ENCODE data around the gene WNT9A. TPM values are rescaled to one million over a fixed set of nuclear protein-coding genes. Genes with fewer than 3 reads are reported as not detected.
"Not testable (repeated sequence)": the region's sequence is repeated elsewhere in the genome, so short reads cannot be mapped to it uniquely, and the experiment has no call there.

Gene WNT9A
- total RNA-seq, 2 experiments from 2014 or later, result not detected

- BruUV-seq (replicated peaks), result no TSS peak
- no peaks in the 10 kb centered on the region for H3K36me3 ChIP-seq (ENCODE audit: insufficient read depth, low read length)
- H3K4me3 ChIP-seq (ENCODE audit: low read depth, low read length, poor library complexity, severe bottlenecking), result no peak overlapping the region
- ChIA-PET CTCF (ENCODE audit: unreplicated experiment) (no interaction called here), POLR2A (no interaction called here)
- no peaks in the 10 kb centered on the region for H3K4me1 ChIP-seq (ENCODE audit: insufficient read depth, low read length, poor library complexity, severe bottlenecking)
- H3K9me3 ChIP-seq (ENCODE audit: low read length), result no peaks in the 10 kb centered on the region
- no peaks in the 10 kb centered on the region for H3K79me2 ChIP-seq (ENCODE audit: insufficient read depth, low read depth, low read length)
- H2AFZ ChIP-seq (ENCODE audit: low read length), result no peak overlapping the region
- no peak overlapping the region for H3K4me2 ChIP-seq (ENCODE audit: low read length)
- no peaks in the 10 kb centered on the region for H4K20me1 ChIP-seq (ENCODE audit: insufficient read depth, low read length)
- H3K27ac ChIP-seq (ENCODE audit: low read depth, low read length, poor library complexity, severe bottlenecking), result no peak overlapping the region
- intact Hi-C loops (cut with micrococcal nuclease; ENCODE audit: unreplicated experiment), result no loop called here
- DNase-seq (ENCODE audit: low spot score), result no peak
- H3K9me2 ChIP-seq (ENCODE audit: insufficient read depth, low read length), result no peaks in the 10 kb centered on the region
- no peak for TF ChIP-seq EZH2phosphoT487 (IDR thresholded peaks at IDR 0.05; ENCODE audit: borderline replicate concordance, low read depth, low read length)
- TF ChIP-seq, protein P1, sequence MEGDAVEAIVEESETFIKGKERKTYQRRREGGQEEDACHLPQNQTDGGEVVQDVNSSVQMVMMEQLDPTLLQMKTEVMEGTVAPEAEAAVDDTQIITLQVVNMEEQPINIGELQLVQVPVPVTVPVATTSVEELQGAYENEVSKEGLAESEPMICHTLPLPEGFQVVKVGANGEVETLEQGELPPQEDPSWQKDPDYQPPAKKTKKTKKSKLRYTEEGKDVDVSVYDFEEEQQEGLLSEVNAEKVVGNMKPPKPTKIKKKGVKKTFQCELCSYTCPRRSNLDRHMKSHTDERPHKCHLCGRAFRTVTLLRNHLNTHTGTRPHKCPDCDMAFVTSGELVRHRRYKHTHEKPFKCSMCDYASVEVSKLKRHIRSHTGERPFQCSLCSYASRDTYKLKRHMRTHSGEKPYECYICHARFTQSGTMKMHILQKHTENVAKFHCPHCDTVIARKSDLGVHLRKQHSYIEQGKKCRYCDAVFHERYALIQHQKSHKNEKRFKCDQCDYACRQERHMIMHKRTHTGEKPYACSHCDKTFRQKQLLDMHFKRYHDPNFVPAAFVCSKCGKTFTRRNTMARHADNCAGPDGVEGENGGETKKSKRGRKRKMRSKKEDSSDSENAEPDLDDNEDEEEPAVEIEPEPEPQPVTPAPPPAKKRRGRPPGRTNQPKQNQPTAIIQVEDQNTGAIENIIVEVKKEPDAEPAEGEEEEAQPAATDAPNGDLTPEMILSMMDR (conservative IDR thresholded peaks at IDR 0.05; ENCODE audit: low read length), result no peak
These were observed 67.3 kb downstream of the WNT9A start for GRCh38 chr1:227880342-227880924.

DNA sequence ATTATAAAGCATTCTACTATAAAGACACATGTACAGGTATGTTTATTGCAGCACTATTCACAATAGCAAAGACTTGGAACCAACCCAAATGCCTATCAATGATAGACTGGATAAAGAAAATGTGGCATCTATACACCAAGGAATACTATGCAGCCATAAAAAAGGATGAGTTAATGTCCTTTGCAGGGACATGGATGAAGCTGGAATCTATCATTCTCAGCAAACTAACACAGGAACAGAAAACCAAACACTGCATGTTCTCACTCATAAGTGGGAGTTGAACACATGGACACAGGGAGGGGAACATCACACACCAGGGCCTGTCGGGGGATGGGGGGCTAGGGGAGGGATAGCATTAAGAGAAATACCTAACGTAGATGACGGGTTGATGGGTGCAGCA, 69.9 kb downstream of the WNT9A start:
- CTCF ChIA-PET (ENCODE audit: unreplicated experiment); H3K27ac ChIP-seq (ENCODE audit: low read depth, low read length, poor library complexity, severe bottlenecking); H2AFZ ChIP-seq (ENCODE audit: low read length); H4K20me1 ChIP-seq (ENCODE audit: insufficient read depth, low read length); H3K79me2 ChIP-seq (ENCODE audit: insufficient read depth, low read depth, low read length); H3K9me3 ChIP-seq (ENCODE audit: low read length); intact Hi-C loops (cut with micrococcal nuclease; ENCODE audit: unreplicated experiment); H3K36me3 ChIP-seq (ENCODE audit: insufficient read depth, low read length); H3K4me3 ChIP-seq (ENCODE audit: low read depth, low read length, poor library complexity, severe bottlenecking); H3K4me1 ChIP-seq (ENCODE audit: insufficient read depth, low read length, poor library complexity, severe bottlenecking); H3K4me2 ChIP-seq (ENCODE audit: low read length); H3K9me2 ChIP-seq (ENCODE audit: insufficient read depth, low read length); BruUV-seq (replicated peaks); DNase-seq (ENCODE audit: low spot score): not testable (repeated sequence)
- POLR2A ChIA-PET, result interaction anchor here (0.7 kb wide), 1 partner anchor 13 kb away, joined by 3 read pairs; no protein-coding TSS in a partner anchor

- BruUV-seq (replicated peaks); H3K9me2 ChIP-seq (ENCODE audit: insufficient read depth, low read length); H3K9me3 ChIP-seq (ENCODE audit: low read length); H3K4me1 ChIP-seq (ENCODE audit: insufficient read depth, low read length, poor library complexity, severe bottlenecking); POLR2A ChIA-PET; H3K4me3 ChIP-seq (ENCODE audit: low read depth, low read length, poor library complexity, severe bottlenecking); H3K27ac ChIP-seq (ENCODE audit: low read depth, low read length, poor library complexity, severe bottlenecking); H2AFZ ChIP-seq (ENCODE audit: low read length); H3K79me2 ChIP-seq (ENCODE audit: insufficient read depth, low read depth, low read length); CTCF ChIA-PET (ENCODE audit: unreplicated experiment); intact Hi-C loops (cut with micrococcal nuclease; ENCODE audit: unreplicated experiment); H4K20me1 ChIP-seq (ENCODE audit: insufficient read depth, low read length); H3K4me2 ChIP-seq (ENCODE audit: low read length); H3K36me3 ChIP-seq (ENCODE audit: insufficient read depth, low read length); DNase-seq (ENCODE audit: low spot score): not testable (repeated sequence)
These were observed 75.8 kb downstream of the WNT9A start for GRCh38 chr1:227871892-227872291.

- CTCF ChIA-PET (ENCODE audit: unreplicated experiment), result no interaction called here
- Histone ChIP-seq H4K20me1 (ENCODE audit: insufficient read depth, low read length) (no peaks in the 10 kb centered on the region), H3K79me2 (ENCODE audit: insufficient read depth, low read depth, low read length) (no peaks in the 10 kb centered on the region), H3K4me2 (ENCODE audit: low read length) (no peak overlapping the region), H3K9me3 (ENCODE audit: low read length) (no peaks in the 10 kb centered on the region), H3K9me2 (ENCODE audit: insufficient read depth, low read length) (no peaks in the 10 kb centered on the region), H2AFZ (ENCODE audit: low read length) (no peak overlapping the region), H3K27ac (ENCODE audit: low read depth, low read length, poor library complexity, severe bottlenecking) (no peak overlapping the region), H3K4me3 (ENCODE audit: low read depth, low read length, poor library complexity, severe bottlenecking) (no peak overlapping the region), H3K36me3 (ENCODE audit: insufficient read depth, low read length) (no peaks in the 10 kb centered on the region), H3K4me1 (ENCODE audit: insufficient read depth, low read length, poor library complexity, severe bottlenecking) (no peaks in the 10 kb centered on the region)
- DNase-seq (ENCODE audit: low spot score), result no peak
- no peak for TF ChIP-seq EZH2phosphoT487 (IDR thresholded peaks at IDR 0.05; ENCODE audit: borderline replicate concordance, low read depth, low read length)
- TF ChIP-seq, protein P1 (conservative IDR thresholded peaks at IDR 0.05; ENCODE audit: low read length), result no peak
- no TSS peak for BruUV-seq (replicated peaks)
- intact Hi-C loops (cut with micrococcal nuclease; ENCODE audit: unreplicated experiment), result no loop called here
- POLR2A ChIA-PET, result no interaction called here
These were observed 77.4 kb downstream of the WNT9A start for GRCh38 chr1:227870366-227870765.
